ENCODE measurements around the gene MLXIPL. TPM values are rescaled to one million over a fixed set of nuclear protein-coding genes. Genes with fewer than 3 reads are reported as not detected.

The MLXIPL gene
- total RNA-seq, 1 experiment from 2014 or later = 7.2 TPM

GRCh38 chr7:73622909-73623797 lies 1.2 kb downstream of the MLXIPL start:
- ATAC-seq = no peak
- peak overlapping the region in 1 of 2 experiments; percentile 58; a peak in 1 of 4 replicates for H3K4me3 ChIP-seq (ENCODE audit: low read depth in 2 of 2, low read length in 2 of 2)
- ChIA-PET CTCF (no interaction called here), POLR2A (no interaction called here)
- no peak for DNase-seq (ENCODE audit: low read depth, low spot score)
- H3K36me3 ChIP-seq (ENCODE audit: control insufficient read depth, insufficient read depth, low read length) = no peaks in the 10 kb centered on the region
- no TSS peak for BruUV-seq (replicated peaks)
- no peaks in the 10 kb centered on the region for H3K4me1 ChIP-seq (ENCODE audit: control insufficient read depth, insufficient read depth, low read length)
- TF ChIP-seq TCF7L2 (IDR thresholded peaks at IDR 0.05; ENCODE audit: low read depth, low read length) (no peak), POLR2AphosphoS5 (IDR thresholded peaks at IDR 0.05; ENCODE audit: low read depth, low read length) (no peak), CTCF (IDR thresholded peaks at IDR 0.05) (no peak), REST (IDR thresholded peaks at IDR 0.05; ENCODE audit: insufficient read depth in 1 of 2, low read depth in 2 of 2, low read length in 1 of 2) (no peak), SIN3A (IDR thresholded peaks at IDR 0.05; ENCODE audit: borderline replicate concordance, insufficient read depth, low read depth, low read length) (no peak)
- H3K27me3 ChIP-seq (ENCODE audit: control insufficient read depth, insufficient read depth, low read length) = no peaks in the 10 kb centered on the region
- in situ Hi-C loops (cut with HindIII; ENCODE audit: low pct_unique_long_range_greater_than_20kb, low sequenced_read_pairs) = no loop called here
- no peak overlapping the region for H3K27ac ChIP-seq (ENCODE audit: low read length)
- H3K9me3 ChIP-seq (ENCODE audit: control insufficient read depth, insufficient read depth, low read depth, low read length) = no peaks in the 10 kb centered on the region
- intact Hi-C loops (cut with micrococcal nuclease; ENCODE audit: unreplicated experiment) = no loop called here

- ChIA-PET POLR2A (no interaction called here), CTCF (interaction anchor here (0.7 kb wide), 1 partner anchor 103 kb away, joined by 6 read pairs; no protein-coding TSS in a partner anchor)
- no TSS peak for BruUV-seq (replicated peaks)
- ATAC-seq = no peak
- no peaks in the 10 kb centered on the region for H3K4me1 ChIP-seq (ENCODE audit: control insufficient read depth, insufficient read depth, low read length)
- H3K4me3 ChIP-seq (ENCODE audit: low read depth in 2 of 2, low read length in 2 of 2) = no peak overlapping the region
- TF ChIP-seq POLR2AphosphoS5 (IDR thresholded peaks at IDR 0.05; ENCODE audit: low read depth, low read length) (no peak), CTCF (IDR thresholded peaks at IDR 0.05) (no peak), REST (IDR thresholded peaks at IDR 0.05; ENCODE audit: insufficient read depth in 1 of 2, low read depth in 2 of 2, low read length in 1 of 2) (no peak), SIN3A (IDR thresholded peaks at IDR 0.05; ENCODE audit: borderline replicate concordance, insufficient read depth, low read depth, low read length) (no peak), TCF7L2 (IDR thresholded peaks at IDR 0.05; ENCODE audit: low read depth, low read length) (no peak)
- in situ Hi-C loops (cut with HindIII; ENCODE audit: low pct_unique_long_range_greater_than_20kb, low sequenced_read_pairs) (no loop called here), intact Hi-C loops (cut with micrococcal nuclease; ENCODE audit: unreplicated experiment) (no loop called here)
- DNase-seq (ENCODE audit: low read depth, low spot score) = no peak
- no peaks in the 10 kb centered on the region for H3K36me3 ChIP-seq (ENCODE audit: control insufficient read depth, insufficient read depth, low read length)
- no peak overlapping the region for H3K27ac ChIP-seq (ENCODE audit: low read length)
- H3K27me3 ChIP-seq (ENCODE audit: control insufficient read depth, insufficient read depth, low read length) = no peaks in the 10 kb centered on the region
- no peaks in the 10 kb centered on the region for H3K9me3 ChIP-seq (ENCODE audit: control insufficient read depth, insufficient read depth, low read depth, low read length)
Measured at GRCh38 chr7:73622527-73622908, 1.8 kb downstream of the MLXIPL start.

All from Panc1 (cell line).